ENCODE data around the gene OLA1.

GRCh38 chr2:174058456-174058855 is 189.9 kb downstream of the OLA1 start:
- TF ChIP-seq JUN (IDR thresholded peaks at IDR 0.05), result no peak
- no peak for TF ChIP-seq CTCF (IDR thresholded peaks at IDR 0.05)
- TF ChIP-seq POLR2AphosphoS2 (conservative IDR thresholded peaks at IDR 0.05; ENCODE audit: low read length), result no peak
- TF ChIP-seq NR3C1 (IDR thresholded peaks at IDR 0.05), result no peak
- no peak for TF ChIP-seq HES2 (IDR thresholded peaks at IDR 0.05)
- TF ChIP-seq MYC (IDR thresholded peaks at IDR 0.05; ENCODE audit: borderline replicate concordance, low read length), result no peak
- no peak for TF ChIP-seq MAX (IDR thresholded peaks at IDR 0.05)
- no peak for TF ChIP-seq HDAC2 (IDR thresholded peaks at IDR 0.05)
- no peak for TF ChIP-seq POLR2A (IDR thresholded peaks at IDR 0.05; ENCODE audit: low read length)
- no peak for TF ChIP-seq CHD2 (IDR thresholded peaks at IDR 0.05; ENCODE audit: low read length, partially characterized antibody)
- TF ChIP-seq EP300 (IDR thresholded peaks at IDR 0.05), result no peak
- no peak for TF ChIP-seq TP53 (CRISPR knock-in tag; IDR thresholded peaks at IDR 0.05)
- TF ChIP-seq MAFK (IDR thresholded peaks at IDR 0.05; ENCODE audit: partially characterized antibody), result no peak

Data from A549 (cell line).